ENCODE measurements around the gene TERT. TPM values are rescaled to one million over a fixed set of nuclear protein-coding genes. Genes with fewer than 3 reads are reported as not detected.

TERT gene
- total RNA-seq, 3 donors from 2014 or later = under 0.01 TPM; not detected in 2

DNA sequence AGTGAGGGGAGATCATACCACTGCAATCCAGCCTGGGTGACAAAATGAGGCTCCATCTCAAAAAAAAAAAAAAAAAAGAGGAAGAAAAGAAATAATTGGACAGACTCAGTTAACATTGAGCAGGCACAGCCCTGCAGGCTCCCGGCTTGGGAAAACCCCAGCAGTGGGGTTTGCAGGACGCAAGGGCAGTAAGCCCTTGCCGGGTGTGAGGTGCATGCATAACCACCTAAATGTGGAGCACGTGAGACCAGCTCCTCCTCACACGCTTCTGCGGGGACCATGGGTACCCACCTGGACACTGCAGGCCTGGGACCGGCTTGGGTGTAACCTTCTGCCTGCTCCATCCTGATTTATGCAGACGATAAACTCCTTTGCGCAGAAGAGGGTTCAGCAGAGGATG, 74.5 kb downstream of the TERT start:
- H3K4me1 ChIP-seq = no peaks in the 10 kb centered on the region
- no peak for DNase-seq (ENCODE audit: low spot score in 2 of 2)
- H3K27me3 ChIP-seq = peaks cover 0 to 40% of the 10 kb centered on the region in 2 donors
- no peak overlapping the region for H3K27ac ChIP-seq
- H3K9me3 ChIP-seq = peaks cover 0 to 8% of the 10 kb centered on the region in 2 donors
- no peak for TF ChIP-seq POLR2A (IDR thresholded peaks at IDR 0.05)
- intact Hi-C loops (cut with DNase I; ENCODE audit: low total_unique reads) = loop anchor here (1.0 kb wide), 1 partner anchor 12 kb away; no protein-coding TSS in a partner anchor
- no peak overlapping the region for H3K4me3 ChIP-seq
- no peaks in the 10 kb centered on the region for H3K36me3 ChIP-seq

DNA sequence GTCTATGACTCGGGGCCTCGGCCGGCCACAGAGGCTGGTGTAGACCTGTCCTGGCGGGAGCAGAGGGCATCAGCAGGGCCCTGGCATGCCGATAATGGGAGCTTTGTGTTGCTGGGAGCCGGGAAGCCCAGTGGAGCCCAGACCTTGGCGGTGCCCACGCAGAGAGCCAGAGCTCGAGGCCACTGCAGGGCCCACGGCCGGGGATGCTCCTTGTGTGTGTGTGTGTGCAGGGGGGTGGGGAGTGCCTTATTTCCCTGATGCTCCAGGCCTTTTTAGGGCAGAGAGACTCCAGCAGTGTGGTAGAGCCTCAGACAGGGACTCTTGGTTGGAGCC, 75.1 kb downstream of the TERT start:
- intact Hi-C loops (cut with DNase I; ENCODE audit: low total_unique reads) = loop anchor here (1.0 kb wide), 1 partner anchor 13 kb away; no protein-coding TSS in a partner anchor
- no peak for TF ChIP-seq POLR2AphosphoS5 (IDR thresholded peaks at IDR 0.05)
- TF ChIP-seq POLR2A (IDR thresholded peaks at IDR 0.05) = no peak
- TF ChIP-seq, protein P1, sequence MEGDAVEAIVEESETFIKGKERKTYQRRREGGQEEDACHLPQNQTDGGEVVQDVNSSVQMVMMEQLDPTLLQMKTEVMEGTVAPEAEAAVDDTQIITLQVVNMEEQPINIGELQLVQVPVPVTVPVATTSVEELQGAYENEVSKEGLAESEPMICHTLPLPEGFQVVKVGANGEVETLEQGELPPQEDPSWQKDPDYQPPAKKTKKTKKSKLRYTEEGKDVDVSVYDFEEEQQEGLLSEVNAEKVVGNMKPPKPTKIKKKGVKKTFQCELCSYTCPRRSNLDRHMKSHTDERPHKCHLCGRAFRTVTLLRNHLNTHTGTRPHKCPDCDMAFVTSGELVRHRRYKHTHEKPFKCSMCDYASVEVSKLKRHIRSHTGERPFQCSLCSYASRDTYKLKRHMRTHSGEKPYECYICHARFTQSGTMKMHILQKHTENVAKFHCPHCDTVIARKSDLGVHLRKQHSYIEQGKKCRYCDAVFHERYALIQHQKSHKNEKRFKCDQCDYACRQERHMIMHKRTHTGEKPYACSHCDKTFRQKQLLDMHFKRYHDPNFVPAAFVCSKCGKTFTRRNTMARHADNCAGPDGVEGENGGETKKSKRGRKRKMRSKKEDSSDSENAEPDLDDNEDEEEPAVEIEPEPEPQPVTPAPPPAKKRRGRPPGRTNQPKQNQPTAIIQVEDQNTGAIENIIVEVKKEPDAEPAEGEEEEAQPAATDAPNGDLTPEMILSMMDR (IDR thresholded peaks at IDR 0.05) = no peak
- H3K9me3 ChIP-seq = peaks cover 0 to 10% of the 10 kb centered on the region in 2 donors
- no peak for DNase-seq (ENCODE audit: low spot score in 2 of 2)
- no peak overlapping the region for H3K27ac ChIP-seq
- H3K27me3 ChIP-seq = peaks cover 0 to 42% of the 10 kb centered on the region in 2 donors
- H3K4me3 ChIP-seq = no peak overlapping the region
- H3K36me3 ChIP-seq = no peaks in the 10 kb centered on the region
- H3K4me1 ChIP-seq = no peaks in the 10 kb centered on the region

DNA sequence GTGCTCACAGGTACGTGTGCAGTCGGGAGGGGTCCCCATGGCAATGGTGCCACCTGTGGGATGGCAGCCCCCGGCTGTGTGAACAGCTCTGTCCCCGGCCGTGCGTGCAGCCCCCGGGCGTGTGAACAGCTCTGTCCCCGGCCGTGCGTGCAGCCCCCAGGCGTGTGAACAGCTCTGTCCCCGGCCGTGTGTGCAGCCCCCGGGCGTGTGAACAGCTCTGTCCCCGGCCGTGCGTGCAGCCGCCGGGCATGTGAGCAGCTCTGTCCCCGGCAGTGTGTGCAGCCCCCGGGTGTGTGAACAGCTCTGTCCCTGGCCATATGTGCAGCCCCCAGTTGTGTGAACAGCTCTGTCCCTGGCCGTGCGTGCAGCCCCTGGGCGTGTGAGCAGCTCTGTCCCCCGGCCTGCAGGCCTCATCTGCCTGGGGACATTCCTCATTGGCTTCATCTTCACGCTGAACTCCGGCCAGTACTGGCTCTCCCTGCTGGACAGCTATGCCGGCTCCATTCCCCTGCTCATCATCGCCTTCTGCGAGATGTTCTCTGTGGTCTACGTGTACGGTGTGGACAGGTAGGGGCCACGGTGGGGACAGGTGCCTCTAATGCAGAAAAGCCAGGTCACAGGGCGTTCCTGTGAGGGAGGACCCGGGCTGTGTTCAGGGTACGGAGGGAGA, 75.6 kb downstream of the TERT start:
- Histone ChIP-seq H3K4me1 (no peaks in the 10 kb centered on the region), H3K9me3 (peaks cover 0 to 10% of the 10 kb centered on the region in 2 donors), H3K36me3 (no peaks in the 10 kb centered on the region), H3K4me3 (no peak overlapping the region), H3K27ac (no peak overlapping the region), H3K27me3 (peaks cover 0 to 42% of the 10 kb centered on the region in 2 donors)
- no peak for TF ChIP-seq POLR2AphosphoS5 (IDR thresholded peaks at IDR 0.05)
- no peak for TF ChIP-seq POLR2A (IDR thresholded peaks at IDR 0.05)
- TF ChIP-seq, protein P1 (IDR thresholded peaks at IDR 0.05) = no peak
- intact Hi-C loops (cut with DNase I; ENCODE audit: low total_unique reads) = no loop called here
- DNase-seq (ENCODE audit: low spot score in 2 of 2) = no peak

DNA sequence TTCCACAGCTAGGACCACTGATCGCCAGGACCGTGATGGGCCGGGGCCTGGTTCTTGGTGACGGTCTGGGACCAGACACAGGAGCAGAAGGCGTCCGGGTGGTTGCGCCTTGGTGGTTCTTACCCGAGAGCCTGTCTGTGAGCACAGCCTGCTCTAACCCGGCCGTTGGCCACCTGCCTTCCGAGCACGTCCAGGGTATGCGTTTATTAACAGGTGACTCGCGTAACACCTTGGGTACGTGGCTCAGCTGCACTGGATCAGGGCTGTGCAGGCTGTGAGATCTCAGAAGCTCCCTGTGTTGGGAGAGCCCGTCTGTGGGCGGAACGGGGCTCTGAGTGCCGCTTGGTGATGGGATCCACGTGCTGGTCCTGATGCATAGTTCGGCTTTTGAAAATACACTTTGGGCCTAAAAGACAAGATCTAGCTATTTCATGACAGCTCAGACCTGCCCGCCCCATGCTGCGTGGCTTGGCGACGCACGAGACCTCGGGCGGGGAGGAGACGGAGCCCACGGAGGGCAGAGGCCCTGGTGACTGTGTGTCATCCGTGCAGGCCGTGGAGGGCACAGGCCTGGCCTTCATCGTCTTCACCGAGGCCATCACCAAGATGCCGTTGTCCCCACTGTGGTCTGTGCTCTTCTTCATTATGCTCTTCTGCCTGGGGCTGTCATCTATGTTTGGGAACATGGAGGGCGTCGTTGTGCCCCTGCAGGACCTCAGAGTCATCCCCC, 76.4 kb downstream of the TERT start:
- Histone ChIP-seq H3K4me1 (no peaks in the 10 kb centered on the region), H3K27ac (no peak overlapping the region), H3K36me3 (no peaks in the 10 kb centered on the region), H3K9me3 (peaks cover 0 to 10% of the 10 kb centered on the region in 2 donors), H3K4me3 (no peak overlapping the region), H3K27me3 (peaks cover 0 to 44% of the 10 kb centered on the region in 2 donors)
- intact Hi-C loops (cut with DNase I; ENCODE audit: low total_unique reads) = no loop called here
- DNase-seq (ENCODE audit: low spot score in 2 of 2) = no peak
- TF ChIP-seq POLR2AphosphoS5 (IDR thresholded peaks at IDR 0.05) (no peak), POLR2A (IDR thresholded peaks at IDR 0.05) (no peak)
- TF ChIP-seq, protein P1 (IDR thresholded peaks at IDR 0.05) = no peak

DNA sequence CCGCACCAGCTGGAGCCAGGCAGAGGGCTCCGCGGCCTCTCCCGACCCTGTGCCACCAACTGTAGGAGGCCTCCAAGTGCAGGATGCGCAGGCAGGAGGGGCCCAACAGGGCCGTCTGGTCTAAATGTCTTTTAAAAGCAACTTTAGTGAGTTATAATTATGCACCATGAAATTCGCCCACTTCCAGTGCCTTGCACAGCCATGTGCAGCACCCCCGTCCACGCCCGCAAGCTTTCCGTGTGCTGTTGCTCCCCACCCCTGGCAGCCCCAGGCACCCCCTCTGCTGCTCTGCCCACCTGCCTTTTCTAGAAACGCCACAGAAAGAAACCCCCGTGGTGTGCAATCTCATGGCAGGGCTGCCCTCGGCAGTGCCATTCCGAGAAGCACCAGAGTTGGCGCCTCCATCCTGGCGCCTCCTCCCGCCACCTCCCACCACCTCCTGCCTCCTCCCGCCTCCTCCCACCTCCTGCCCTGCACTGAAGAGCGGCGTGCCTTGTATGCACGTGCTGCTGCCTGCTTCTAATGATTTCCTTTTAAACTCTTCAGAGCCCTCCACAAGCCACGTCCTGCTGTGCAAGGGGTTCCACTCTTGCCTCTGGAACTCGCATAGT, 77.2 kb downstream of the TERT start:
- Histone ChIP-seq H3K4me1 (no peaks in the 10 kb centered on the region), H3K27me3 (peaks cover 0 to 47% of the 10 kb centered on the region in 2 donors), H3K9me3 (peaks cover 0 to 10% of the 10 kb centered on the region in 2 donors), H3K27ac (no peak overlapping the region), H3K36me3 (no peaks in the 10 kb centered on the region), H3K4me3 (no peak overlapping the region)
- TF ChIP-seq, protein P1 (IDR thresholded peaks at IDR 0.05) = no peak
- TF ChIP-seq POLR2A (IDR thresholded peaks at IDR 0.05) (no peak), POLR2AphosphoS5 (IDR thresholded peaks at IDR 0.05) (no peak)
- intact Hi-C loops (cut with DNase I; ENCODE audit: low total_unique reads) = no loop called here
- DNase-seq (ENCODE audit: low spot score in 2 of 2) = no peak

Data from breast epithelium (tissue), 4 donors.